HG03108 (cell line): ENCODE measurements around the gene KCP.

Source experiments
- ATAC-seq: cut with Tn5 transposase; IDR thresholded peaks from one replicate; pipeline ENCODE4 v1.9.1; 2021; ENCODE audit warnings: moderate library complexity; ENCODE audit not compliant: unreplicated experiment

The KCP gene

GRCh38 chr7:128831178-128831993, 79.1 kb downstream of the KCP start:
- ATAC-seq: no peak

- ATAC-seq: no peak
Measured at GRCh38 chr7:128830231-128831177, 80.0 kb downstream of the KCP start, which contains the start of gene FLNC. Gene FLNC (plus strand): TSS chr7:128830406. CDS start chr7:128830638, 232 bp downstream.

- no peak for ATAC-seq
Measured at GRCh38 chr7:128829391-128830166, 80.9 kb downstream of the KCP start.

GRCh38 chr7:128827971-128828711, 82.4 kb downstream of the KCP start:
- ATAC-seq: no peak

- ATAC-seq: no peak
Measured at GRCh38 chr7:128827248-128827958, 83.1 kb downstream of the KCP start.

- ATAC-seq: no peak
Measured at GRCh38 chr7:128826916-128827247, 83.6 kb downstream of the KCP start.
